Left ventricle myocardium superior (tissue), 1 donor: ENCODE data around the gene C19orf25. TPM values are rescaled to one million over a fixed set of nuclear protein-coding genes. Genes with fewer than 3 reads are reported as not detected.

Source experiments
- ATAC-seq: fragments of 200-7000 bp; cut with Tn5 transposase; one replicate; pipeline ENCODE4 v1.9.1; 2020; ENCODE audit warnings: mild to moderate bottlenecking, moderate library complexity
- DNase-seq: peaks from one replicate; pipeline ENCODE4 v3.0.0-alpha.2; 2020
- intact Hi-C: fragments of 100-400 bp; cut with micrococcal nuclease; formaldehyde crosslinking; loops from one replicate; pipeline ENCODE4 v1.11.0; 2022
- total RNA-seq: library from RNA; stranded (reverse); fragmentation: NEBNext Ultra II Directional; extraction: Animal tissue kit (Norgen Biotek cat#: 25700); gene quantifications from one replicate; pipeline ENCODE4 v1.2.1, GENCODE V29; 2021
- donor health status: DM: no; HTN: yes; CAD: no; lungs with severe emphysema.

Gene C19orf25
- total RNA-seq, 1 donor from 2014 or later = 16.2 TPM

GRCh38 chr19:1470305-1471009 is 8.6 kb downstream of the C19orf25 start:
- ATAC-seq (peak; percentile 55), DNase-seq (peak; percentile 68)
- intact Hi-C loops = no loop called here

- DNase-seq (no peak), ATAC-seq (peak; percentile 12)
- intact Hi-C loops = no loop called here
Observed at GRCh38 chr19:1470055-1470304, 9.0 kb downstream of the C19orf25 start.

DNA sequence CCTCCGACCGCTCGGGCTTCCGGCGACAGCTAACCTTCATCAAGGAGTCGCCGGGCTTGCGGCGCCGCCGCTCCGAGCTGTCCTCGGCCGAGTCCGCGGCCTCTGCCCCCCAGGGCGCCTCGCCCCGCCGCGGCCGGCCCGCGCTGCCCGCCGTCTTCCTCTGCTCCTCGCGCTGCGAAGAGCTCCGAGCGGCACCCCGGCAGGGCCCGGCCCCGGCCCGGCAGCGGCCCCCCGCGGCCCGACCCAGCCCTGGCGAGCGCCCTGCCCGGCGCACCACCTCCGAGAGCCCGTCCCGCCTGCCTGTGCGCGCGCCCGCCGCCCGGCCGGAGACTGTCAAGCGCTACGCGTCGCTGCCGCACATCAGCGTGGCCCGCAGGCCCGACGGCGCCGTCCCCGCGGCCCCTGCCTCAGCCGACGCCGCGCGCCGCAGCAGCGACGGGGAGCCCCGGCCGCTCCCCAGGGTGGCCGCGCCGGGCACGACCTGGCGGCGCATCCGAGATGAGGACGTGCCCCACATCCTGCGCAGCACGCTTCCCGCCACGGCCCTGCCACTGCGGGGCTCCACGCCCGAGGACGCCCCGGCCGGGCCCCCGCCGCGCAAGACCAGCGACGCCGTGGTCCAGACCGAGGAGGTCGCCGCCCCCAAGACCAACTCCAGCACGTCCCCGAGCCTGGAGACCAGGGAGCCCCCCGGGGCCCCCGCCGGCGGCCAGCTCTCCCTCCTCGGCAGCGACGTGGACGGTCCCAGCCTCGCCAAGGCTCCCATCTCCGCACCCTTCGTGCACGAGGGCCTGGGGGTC is 9.6 kb downstream of the C19orf25 start:
- intact Hi-C loops = no loop called here
- ATAC-seq = no peak
- DNase-seq = peak; percentile 46

DNA sequence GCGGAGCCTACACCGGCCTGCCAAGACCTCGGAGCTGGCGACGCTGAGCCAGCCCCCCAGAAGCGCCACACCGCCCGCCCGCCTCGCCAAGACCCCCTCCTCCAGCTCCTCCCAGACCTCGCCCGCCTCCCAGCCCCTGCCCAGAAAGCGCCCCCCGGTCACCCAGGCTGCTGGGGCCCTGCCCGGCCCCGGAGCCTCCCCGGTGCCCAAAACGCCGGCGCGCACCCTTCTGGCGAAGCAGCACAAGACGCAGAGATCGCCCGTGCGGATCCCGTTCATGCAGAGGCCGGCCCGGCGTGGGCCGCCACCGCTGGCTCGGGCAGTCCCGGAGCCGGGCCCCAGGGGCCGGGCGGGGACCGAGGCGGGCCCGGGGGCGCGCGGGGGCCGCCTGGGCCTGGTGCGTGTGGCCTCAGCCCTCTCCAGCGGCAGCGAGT is 10.2 kb downstream of the C19orf25 start:
- ATAC-seq (peak; percentile 8), DNase-seq (peak; percentile 56)
- intact Hi-C loops = no loop called here

DNA sequence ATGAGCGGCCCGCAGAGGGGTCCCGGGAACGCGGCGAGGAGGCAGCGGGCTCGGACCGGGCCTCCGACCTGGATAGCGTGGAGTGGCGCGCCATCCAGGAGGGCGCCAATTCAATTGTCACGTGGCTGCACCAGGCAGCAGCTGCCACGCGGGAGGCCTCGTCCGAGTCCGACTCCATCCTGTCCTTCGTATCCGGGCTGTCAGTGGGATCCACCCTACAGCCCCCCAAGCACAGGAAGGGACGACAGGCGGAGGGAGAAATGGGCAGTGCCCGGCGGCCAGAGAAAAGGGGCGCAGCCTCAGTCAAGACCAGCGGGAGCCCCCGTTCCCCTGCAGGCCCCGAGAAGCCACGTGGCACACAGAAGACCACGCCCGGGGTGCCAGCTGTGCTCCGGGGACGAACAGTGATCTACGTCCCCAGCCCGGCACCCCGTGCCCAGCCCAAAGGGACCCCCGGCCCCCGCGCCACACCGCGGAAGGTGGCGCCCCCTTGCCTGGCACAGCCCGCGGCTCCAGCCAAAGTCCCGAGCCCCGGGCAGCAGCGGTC is 10.7 kb downstream of the C19orf25 start:
- intact Hi-C loops = no loop called here
- no peak for ATAC-seq
- DNase-seq = no peak

DNA sequence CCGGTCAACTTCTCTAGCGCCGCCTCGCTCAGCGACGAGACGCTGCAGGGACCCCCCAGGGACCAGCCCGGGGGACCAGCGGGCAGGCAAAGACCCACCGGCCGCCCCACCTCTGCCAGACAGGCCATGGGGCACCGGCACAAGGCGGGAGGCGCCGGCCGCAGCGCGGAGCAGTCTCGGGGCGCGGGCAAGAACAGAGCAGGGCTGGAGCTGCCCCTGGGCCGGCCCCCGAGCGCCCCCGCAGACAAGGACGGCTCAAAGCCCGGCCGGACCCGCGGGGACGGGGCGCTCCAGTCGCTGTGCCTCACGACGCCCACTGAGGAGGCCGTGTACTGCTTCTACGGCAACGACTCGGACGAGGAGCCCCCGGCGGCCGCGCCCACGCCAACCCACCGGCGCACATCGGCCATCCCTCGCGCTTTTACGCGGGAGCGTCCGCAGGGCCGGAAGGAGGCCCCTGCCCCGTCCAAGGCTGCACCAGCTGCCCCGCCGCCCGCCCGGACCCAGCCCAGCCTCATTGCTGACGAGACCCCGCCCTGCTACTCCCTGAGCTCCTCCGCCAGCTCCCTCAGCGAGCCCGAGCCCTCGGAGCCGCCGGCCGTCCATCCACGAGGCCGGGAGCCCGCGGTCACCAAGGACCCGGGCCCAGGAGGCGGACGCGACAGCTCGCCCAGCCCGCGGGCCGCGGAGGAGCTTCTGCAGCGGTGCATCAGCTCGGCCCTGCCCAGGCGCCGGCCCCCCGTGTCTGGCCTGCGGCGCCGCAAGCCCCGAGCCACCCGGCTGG is 11.3 kb downstream of the C19orf25 start:
- ATAC-seq (no peak), DNase-seq (no peak)
- intact Hi-C loops = no loop called here

DNA sequence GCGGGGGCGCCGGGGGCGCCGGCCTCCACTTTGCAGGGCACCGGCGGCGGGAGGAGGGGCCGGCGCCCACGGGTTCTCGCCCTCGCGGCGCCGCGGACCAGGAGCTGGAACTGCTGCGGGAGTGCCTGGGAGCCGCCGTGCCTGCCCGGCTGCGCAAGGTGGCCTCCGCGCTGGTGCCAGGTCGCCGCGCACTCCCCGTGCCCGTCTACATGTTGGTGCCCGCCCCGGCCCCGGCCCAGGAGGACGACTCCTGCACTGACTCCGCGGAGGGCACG is 11.9 kb downstream of the C19orf25 start:
- intact Hi-C loops = no loop called here
- ATAC-seq (no peak), DNase-seq (no peak)

GRCh38 chr19:1466461-1467214 is 12.4 kb downstream of the C19orf25 start:
- intact Hi-C loops = no loop called here
- no peak for DNase-seq
- ATAC-seq = no peak

GRCh38 chr19:1466018-1466460 is 13.0 kb downstream of the C19orf25 start:
- intact Hi-C loops = no loop called here
- no peak for DNase-seq
- ATAC-seq = no peak

- ATAC-seq = peak; percentile 58
- DNase-seq = peak; percentile 66
- intact Hi-C loops = no loop called here
Observed at GRCh38 chr19:1465191-1466016, 13.6 kb downstream of the C19orf25 start.

DNA sequence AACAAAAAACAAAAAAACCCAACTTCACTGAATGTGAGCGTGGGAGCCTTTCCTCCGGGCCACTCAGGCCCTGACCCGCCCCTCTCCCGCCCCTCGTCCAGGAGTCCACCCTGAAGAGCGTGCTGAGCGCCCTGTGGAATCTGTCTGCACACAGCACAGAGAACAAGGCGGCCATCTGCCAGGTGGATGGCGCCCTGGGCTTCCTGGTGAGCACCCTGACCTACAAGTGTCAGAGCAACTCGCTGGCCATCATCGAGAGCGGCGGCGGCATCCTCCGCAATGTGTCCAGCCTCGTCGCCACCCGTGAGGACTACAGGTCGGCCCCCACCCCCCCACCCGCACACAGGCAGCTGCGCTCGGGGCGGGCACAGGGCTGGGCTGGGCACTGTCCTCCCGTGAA is 17.2 kb downstream of the C19orf25 start:
- intact Hi-C loops = no loop called here
- ATAC-seq (no peak), DNase-seq (no peak)

- intact Hi-C loops = no loop called here
- DNase-seq = no peak
- ATAC-seq = no peak
Observed at GRCh38 chr19:1460033-1460995, 18.7 kb downstream of the C19orf25 start.

DNA sequence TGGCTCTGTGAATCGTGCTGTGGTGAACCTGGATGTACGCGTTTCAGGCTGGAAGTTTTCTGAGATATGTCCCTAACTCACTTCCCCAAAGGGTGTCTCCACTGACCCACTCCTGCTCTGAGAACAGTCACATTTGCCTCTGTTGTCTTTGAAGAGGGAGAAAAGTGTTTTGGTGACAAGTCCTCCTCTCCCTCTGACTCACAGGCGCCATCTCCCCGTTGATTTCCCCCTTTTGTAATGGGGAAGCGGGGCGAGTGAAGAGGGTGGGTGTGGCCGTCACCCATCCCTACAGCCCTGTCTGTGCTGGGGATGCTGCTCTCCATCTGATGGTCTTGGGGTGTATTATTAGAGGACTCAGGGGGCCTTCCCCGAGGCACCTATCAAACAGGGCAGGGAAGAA is 19.5 kb downstream of the C19orf25 start:
- intact Hi-C loops = no loop called here
- ATAC-seq (no peak), DNase-seq (no peak)

DNA sequence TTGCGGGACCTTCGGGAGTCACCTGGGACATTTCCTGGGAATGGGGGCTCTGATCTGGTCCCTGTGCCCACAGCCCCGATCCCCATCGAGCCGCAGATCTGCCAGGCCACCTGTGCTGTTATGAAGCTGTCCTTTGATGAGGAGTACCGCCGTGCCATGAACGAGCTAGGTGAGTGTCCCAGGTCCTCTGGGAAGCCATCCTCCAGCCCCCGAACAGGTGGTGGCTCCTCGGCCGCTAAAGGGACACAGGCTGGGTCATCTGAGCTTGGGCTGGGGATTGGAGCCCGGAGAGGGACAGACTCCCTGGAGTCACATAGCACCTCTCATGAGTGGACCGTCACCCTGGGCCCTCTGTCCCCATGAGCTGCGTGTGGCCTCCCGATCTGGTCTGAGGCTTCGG is 21.1 kb downstream of the C19orf25 start:
- DNase-seq = no peak
- no peak for ATAC-seq
- intact Hi-C loops = no loop called here

DNA sequence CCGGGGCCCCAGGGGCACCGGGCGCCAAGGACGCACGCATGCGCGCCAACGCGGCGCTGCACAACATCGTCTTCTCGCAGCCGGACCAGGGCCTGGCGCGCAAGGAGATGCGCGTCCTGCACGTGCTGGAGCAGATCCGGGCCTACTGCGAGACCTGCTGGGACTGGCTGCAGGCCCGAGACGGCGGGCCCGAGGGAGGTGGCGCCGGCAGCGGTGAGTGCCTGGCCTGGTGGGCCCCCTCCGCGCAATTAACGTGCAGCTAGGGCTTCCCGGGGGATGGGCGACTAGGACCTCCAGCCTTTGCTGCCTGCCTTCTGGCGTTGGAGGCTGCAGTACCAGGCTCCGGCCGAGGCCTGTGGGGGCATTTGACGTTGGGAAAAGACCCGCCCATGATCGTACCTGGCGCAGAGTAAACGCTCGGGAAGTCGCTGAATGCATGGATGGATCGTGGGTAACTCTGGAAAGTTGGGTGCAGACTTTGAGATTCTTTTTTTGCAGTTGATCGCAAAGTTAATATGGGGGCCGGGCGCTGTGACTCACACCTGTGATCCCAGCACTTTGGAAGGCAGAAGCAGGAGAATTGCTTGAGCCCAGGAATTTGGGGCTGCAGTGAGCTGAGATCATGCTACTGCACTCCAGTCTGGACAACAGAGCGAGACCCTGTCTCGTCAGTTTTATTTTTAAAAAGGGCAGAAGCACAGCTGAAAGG is 21.8 kb downstream of the C19orf25 start:
- ATAC-seq = no peak

GRCh38 chr19:1456121-1456900 is 22.7 kb downstream of the C19orf25 start:
- intact Hi-C loops = no loop called here
- ATAC-seq (no peak), DNase-seq (no peak)

More for the DNA sequence above, 21.8 kb downstream of the C19orf25 start:
- intact Hi-C loops = no loop called here
- peak; percentile 35 for DNase-seq
